Measurements from ENCODE around the gene NTPCR. TPM values are rescaled to one million over a fixed set of nuclear protein-coding genes. Genes with fewer than 3 reads are reported as not detected.
"Not testable (repeated sequence)": the region's sequence is repeated elsewhere in the genome, so short reads cannot be mapped to it uniquely, and the experiment has no call there.

The NTPCR gene
- total RNA-seq, 6 experiments from 2014 or later, result 25.5 to 31.8 (median 28.2) TPM

GRCh38 chr1:232922485-232922884 lies 27.9 kb upstream of the NTPCR start:
- no peak for DNase-seq
- H3K27me3 Mint-ChIP-seq (ENCODE audit: insufficient read depth), result peaks cover 2% of the 10 kb centered on the region; the same call in 1 of the 2 replicates
- no peaks in the 10 kb centered on the region for H3K36me3 Mint-ChIP-seq (ENCODE audit: low read depth)
- H3K4me1 Mint-ChIP-seq (ENCODE audit: low read depth), result no peaks in the 10 kb centered on the region
- no peak overlapping the region for H3K4me3 Mint-ChIP-seq
- no peak overlapping the region for H3K27ac Mint-ChIP-seq
- no peak for TF ChIP-seq CTCF (IDR thresholded peaks at IDR 0.05)
- peaks cover 12% of the 10 kb centered on the region for H3K9me3 Mint-ChIP-seq

- Mint-ChIP-seq H3K9me3 (peaks cover 6% of the 10 kb centered on the region; the same call in 1 of the 2 replicates), H3K36me3 (ENCODE audit: low read depth) (no peaks in the 10 kb centered on the region), H3K27ac (no peak overlapping the region), H3K27me3 (ENCODE audit: insufficient read depth) (peaks cover 2% of the 10 kb centered on the region; the same call in 1 of the 2 replicates), H3K4me3 (no peak overlapping the region), H3K4me1 (ENCODE audit: low read depth) (no peaks in the 10 kb centered on the region)
- no peak for TF ChIP-seq CTCF (IDR thresholded peaks at IDR 0.05)
- no peak for DNase-seq
These were observed 26.5 kb upstream of the NTPCR start for GRCh38 chr1:232923739-232924386.

- DNase-seq, result no peak
- peaks cover 6% of the 10 kb centered on the region; the same call in 1 of the 2 replicates for H3K9me3 Mint-ChIP-seq
- no peak overlapping the region for H3K4me3 Mint-ChIP-seq
- no peaks in the 10 kb centered on the region for H3K4me1 Mint-ChIP-seq (ENCODE audit: low read depth)
- H3K36me3 Mint-ChIP-seq (ENCODE audit: low read depth), result no peaks in the 10 kb centered on the region
- no peak overlapping the region for H3K27ac Mint-ChIP-seq
- H3K27me3 Mint-ChIP-seq (ENCODE audit: insufficient read depth), result peaks cover 2% of the 10 kb centered on the region; the same call in 1 of the 2 replicates
- no peak for TF ChIP-seq CTCF (IDR thresholded peaks at IDR 0.05)
These were observed 25.5 kb upstream of the NTPCR start for GRCh38 chr1:232924874-232925273.

GRCh38 chr1:232925421-232926220 lies 24.8 kb upstream of the NTPCR start:
- DNase-seq, result no peak
- Mint-ChIP-seq H3K4me3 (no peak overlapping the region), H3K27me3 (ENCODE audit: insufficient read depth) (peaks cover 2% of the 10 kb centered on the region; the same call in 1 of the 2 replicates), H3K36me3 (ENCODE audit: low read depth) (no peaks in the 10 kb centered on the region), H3K4me1 (ENCODE audit: low read depth) (no peaks in the 10 kb centered on the region), H3K27ac (no peak overlapping the region), H3K9me3 (peaks cover 6% of the 10 kb centered on the region; the same call in 1 of the 2 replicates)
- TF ChIP-seq CTCF (IDR thresholded peaks at IDR 0.05), result no peak

GRCh38 chr1:232927166-232927565 lies 23.2 kb upstream of the NTPCR start:
- H3K4me3 Mint-ChIP-seq; H3K27me3 Mint-ChIP-seq (ENCODE audit: insufficient read depth); DNase-seq; H3K27ac Mint-ChIP-seq; H3K4me1 Mint-ChIP-seq (ENCODE audit: low read depth); H3K36me3 Mint-ChIP-seq (ENCODE audit: low read depth); H3K9me3 Mint-ChIP-seq: not testable (repeated sequence)
